OCI-LY1 (cell line): ENCODE measurements around the gene JAKMIP3.

Source experiments
- H2AFZ ChIP-seq: fragments of 200-600 bp; sonication (generic), shearing (Covaris generic); 2 replicates; pipeline ENCODE4 v1.6.0; 2014; ENCODE audit warnings: antibody characterized with exemption, mild to moderate bottlenecking, low read length
- H3F3A ChIP-seq: fragments of 200-600 bp; sonication (generic), shearing (Covaris generic); 2 replicates; pipeline ENCODE4 v1.6.0; 2014; ENCODE audit warnings: mild to moderate bottlenecking, antibody characterized with exemption, low read length, moderate library complexity; ENCODE audit not compliant: insufficient read depth
- H3K27ac ChIP-seq: fragments of 200-600 bp; sonication (generic); 2 replicates; pipeline ENCODE4 v1.5.1; 2014; ENCODE audit warnings: low read length, mixed run types, mild to moderate bottlenecking, low read depth; ENCODE audit not compliant: poor library complexity, severe bottlenecking
- H3K27me3 ChIP-seq: fragments of 200-600 bp; sonication (generic); 2 replicates; pipeline ENCODE4 v1.6.0; 2014; ENCODE audit warnings: antibody characterized with exemption, mild to moderate bottlenecking, low read length, moderate library complexity; ENCODE audit not compliant: insufficient read depth
- H3K36me3 ChIP-seq: fragments of 200-600 bp; sonication (generic); 2 replicates; pipeline ENCODE4 v1.6.1; 2014; ENCODE audit warnings: mild to moderate bottlenecking, antibody characterized with exemption, low read length, moderate library complexity, mixed read lengths; ENCODE audit not compliant: insufficient read depth
- H3K4me1 ChIP-seq: fragments of 200-600 bp; sonication (generic); 2 replicates; pipeline ENCODE4 v1.5.1; 2014; ENCODE audit warnings: mild to moderate bottlenecking, low read length, moderate library complexity; ENCODE audit not compliant: insufficient read depth, severe bottlenecking
- H3K4me2 ChIP-seq: fragments of 200-600 bp; sonication (generic), shearing (Covaris generic); 2 replicates; pipeline ENCODE4 v1.6.1; 2014; ENCODE audit warnings: low read length
- H3K4me3 ChIP-seq: fragments of 200-600 bp; sonication (generic); 2 replicates; pipeline ENCODE4 v1.5.1; 2014; ENCODE audit warnings: low read length, low read depth, mild to moderate bottlenecking, mixed read lengths; ENCODE audit not compliant: poor library complexity, severe bottlenecking
- H3K79me2 ChIP-seq: fragments of 200-600 bp; shearing (Covaris generic); 2 replicates; pipeline ENCODE4 v1.6.1; 2016; ENCODE audit warnings: mixed run types, low read length, mixed read lengths; ENCODE audit not compliant: insufficient read depth
- H3K9ac ChIP-seq: fragments of 200-600 bp; sonication (generic), shearing (Covaris generic); 2 replicates; pipeline ENCODE4 v1.6.1; 2014; ENCODE audit warnings: mild to moderate bottlenecking, low read length, mixed read lengths
- H3K9me2 ChIP-seq: fragments of 200-600 bp; sonication (generic), shearing (Covaris generic); 2 replicates; pipeline ENCODE4 v1.6.1; 2014; ENCODE audit warnings: low read depth, mild to moderate bottlenecking, low read length, mixed read lengths
- H3K9me3 ChIP-seq: fragments of 200-600 bp; shearing (Covaris generic); 2 replicates; pipeline ENCODE4 v1.6.1; 2014; ENCODE audit warnings: low read length, mixed read lengths
- H4K20me1 ChIP-seq: fragments of 200-600 bp; sonication (generic), shearing (Covaris generic); 2 replicates; pipeline ENCODE4 v1.6.0; 2016; ENCODE audit warnings: mild to moderate bottlenecking, low read length; ENCODE audit not compliant: insufficient read depth
- EZH2 ChIP-seq: fragments of 200-600 bp; sonication (generic), shearing (Covaris generic); IDR thresholded peaks from 2 replicates; pipeline ENCODE4 v1.8.0; 2017; ENCODE audit warnings: borderline replicate concordance, mixed run types, mild to moderate bottlenecking, antibody characterized with exemption, low read length, moderate library complexity, mixed read lengths
- TF ChIP-seq, protein P1 (sequence below): fragments of 200-600 bp; sonication (generic), shearing (Covaris generic); IDR thresholded peaks from 2 replicates; pipeline ENCODE4 v1.5.1; 2017; ENCODE audit warnings: mild to moderate bottlenecking, antibody characterized with exemption, low read length, moderate library complexity, mixed read lengths

The JAKMIP3 gene

DNA sequence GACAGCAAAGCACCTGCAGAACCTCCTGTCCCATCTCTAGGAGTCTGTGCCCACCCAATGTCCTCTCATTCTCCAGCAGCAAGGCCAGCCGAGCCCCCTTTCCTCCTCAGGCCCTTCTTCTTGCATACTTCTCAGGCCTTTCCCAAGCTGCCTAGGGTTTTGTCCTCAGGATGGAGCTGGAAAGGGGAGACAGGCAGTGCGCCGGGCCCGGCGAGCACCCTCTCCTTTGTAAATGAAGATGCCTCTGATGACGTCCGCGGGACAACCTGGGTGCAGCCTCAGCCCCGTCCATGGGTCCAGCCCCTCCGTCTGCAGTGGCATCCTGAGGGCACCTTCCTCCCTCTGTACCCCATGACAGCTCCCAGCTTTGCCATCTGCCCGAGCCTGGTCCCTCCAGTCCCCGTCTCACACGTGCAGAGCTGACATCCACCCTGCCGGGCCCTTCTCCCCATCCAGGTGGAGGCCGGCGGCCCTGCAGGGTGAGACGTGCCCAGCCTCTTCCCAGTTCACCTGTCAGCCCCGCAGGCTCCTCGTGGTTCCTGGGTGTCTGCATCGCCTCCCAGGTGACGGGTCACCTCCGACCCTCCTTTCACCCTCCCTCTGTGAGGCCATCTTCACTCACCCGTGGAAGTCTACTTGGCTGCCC lies 36.4 kb downstream of the JAKMIP3 start:
- no peak overlapping the region for H3K27ac ChIP-seq
- H3K4me3 ChIP-seq: no peak overlapping the region
- no peak overlapping the region for H3K9ac ChIP-seq
- no peaks in the 10 kb centered on the region for H3K4me1 ChIP-seq
- H2AFZ ChIP-seq: no peak overlapping the region
- no peaks in the 10 kb centered on the region for H3K9me3 ChIP-seq
- no peaks in the 10 kb centered on the region for H3K79me2 ChIP-seq
- H4K20me1 ChIP-seq: no peaks in the 10 kb centered on the region
- H3K4me2 ChIP-seq: no peak overlapping the region
- H3K27me3 ChIP-seq: no peaks in the 10 kb centered on the region
- H3K36me3 ChIP-seq: no peaks in the 10 kb centered on the region
- H3F3A ChIP-seq: no peaks in the 10 kb centered on the region
- H3K9me2 ChIP-seq: no peaks in the 10 kb centered on the region
- TF ChIP-seq, protein P1, sequence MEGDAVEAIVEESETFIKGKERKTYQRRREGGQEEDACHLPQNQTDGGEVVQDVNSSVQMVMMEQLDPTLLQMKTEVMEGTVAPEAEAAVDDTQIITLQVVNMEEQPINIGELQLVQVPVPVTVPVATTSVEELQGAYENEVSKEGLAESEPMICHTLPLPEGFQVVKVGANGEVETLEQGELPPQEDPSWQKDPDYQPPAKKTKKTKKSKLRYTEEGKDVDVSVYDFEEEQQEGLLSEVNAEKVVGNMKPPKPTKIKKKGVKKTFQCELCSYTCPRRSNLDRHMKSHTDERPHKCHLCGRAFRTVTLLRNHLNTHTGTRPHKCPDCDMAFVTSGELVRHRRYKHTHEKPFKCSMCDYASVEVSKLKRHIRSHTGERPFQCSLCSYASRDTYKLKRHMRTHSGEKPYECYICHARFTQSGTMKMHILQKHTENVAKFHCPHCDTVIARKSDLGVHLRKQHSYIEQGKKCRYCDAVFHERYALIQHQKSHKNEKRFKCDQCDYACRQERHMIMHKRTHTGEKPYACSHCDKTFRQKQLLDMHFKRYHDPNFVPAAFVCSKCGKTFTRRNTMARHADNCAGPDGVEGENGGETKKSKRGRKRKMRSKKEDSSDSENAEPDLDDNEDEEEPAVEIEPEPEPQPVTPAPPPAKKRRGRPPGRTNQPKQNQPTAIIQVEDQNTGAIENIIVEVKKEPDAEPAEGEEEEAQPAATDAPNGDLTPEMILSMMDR: no peak
- TF ChIP-seq EZH2: no peak

DNA sequence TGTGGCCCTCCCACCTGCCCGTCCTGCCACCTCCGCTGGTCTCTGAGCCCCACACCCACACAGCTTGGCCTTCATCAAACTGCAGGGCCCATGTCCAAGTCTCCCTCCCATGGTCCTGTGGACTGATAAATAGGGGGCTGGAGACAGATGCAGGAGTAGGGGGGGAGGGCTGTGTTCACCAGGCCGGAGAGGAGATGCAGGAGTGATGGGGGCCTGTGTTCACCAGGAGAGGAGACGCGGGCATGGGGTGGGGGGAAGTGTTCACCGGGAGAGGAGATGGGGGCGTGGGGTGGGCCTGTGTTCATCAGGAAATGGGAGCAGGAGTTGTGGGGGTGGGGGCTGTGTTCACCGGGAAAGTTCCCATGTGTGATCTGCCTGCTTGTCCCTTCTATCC lies 37.0 kb downstream of the JAKMIP3 start:
- H3F3A ChIP-seq: no peaks in the 10 kb centered on the region
- TF ChIP-seq, protein P1: no peak
- TF ChIP-seq EZH2: no peak
- H3K4me1 ChIP-seq: no peaks in the 10 kb centered on the region
- H3K9me3 ChIP-seq: no peaks in the 10 kb centered on the region
- H4K20me1 ChIP-seq: no peaks in the 10 kb centered on the region
- no peaks in the 10 kb centered on the region for H3K79me2 ChIP-seq
- H3K4me3 ChIP-seq: no peak overlapping the region
- H3K9ac ChIP-seq: no peak overlapping the region
- no peak overlapping the region for H3K4me2 ChIP-seq
- H3K27ac ChIP-seq: no peak overlapping the region
- no peak overlapping the region for H2AFZ ChIP-seq
- no peaks in the 10 kb centered on the region for H3K9me2 ChIP-seq
- no peaks in the 10 kb centered on the region for H3K27me3 ChIP-seq
- no peaks in the 10 kb centered on the region for H3K36me3 ChIP-seq

DNA sequence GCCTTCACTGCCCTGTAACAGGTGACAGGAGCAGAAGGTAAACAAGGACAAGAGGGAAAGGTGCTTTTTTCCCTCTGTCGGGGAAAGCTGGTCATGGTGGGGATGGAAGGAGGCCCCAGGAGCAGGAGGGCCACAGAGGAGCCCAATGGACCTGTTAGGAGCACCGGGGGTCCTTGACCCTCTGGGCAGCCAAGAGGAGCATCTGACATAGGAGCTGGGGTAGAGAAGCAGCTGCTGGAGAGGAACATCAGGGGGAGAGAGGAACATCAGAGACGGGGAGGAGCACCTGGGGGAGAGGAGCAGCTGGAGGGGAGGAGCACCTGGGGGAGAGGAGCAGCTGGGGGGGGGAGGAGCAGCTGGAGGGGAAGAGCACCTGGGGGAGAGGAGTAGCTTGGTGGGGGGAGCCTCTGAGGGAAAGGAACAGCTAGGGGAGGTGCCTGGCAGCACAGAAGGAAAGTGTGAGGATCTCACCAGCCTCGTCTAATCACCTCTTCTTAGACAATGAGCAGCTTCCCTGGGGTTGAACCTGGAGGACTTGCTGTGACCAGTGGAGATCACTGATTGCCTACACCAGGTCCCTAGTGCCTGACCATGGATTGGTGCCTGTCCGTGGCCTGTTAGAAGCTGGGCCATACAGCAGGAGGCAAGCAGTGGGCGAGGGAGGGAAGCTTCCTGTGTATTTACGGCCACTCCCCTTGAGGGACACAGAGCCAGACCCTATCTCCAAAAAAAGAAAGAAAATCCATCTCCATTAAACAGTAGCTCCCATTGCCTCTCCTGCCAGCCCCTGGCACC lies 37.6 kb downstream of the JAKMIP3 start:
- H3K4me3 ChIP-seq: no peak overlapping the region

More for the DNA sequence above, 37.6 kb downstream of the JAKMIP3 start:
- no peaks in the 10 kb centered on the region for H3K4me1 ChIP-seq
- H2AFZ ChIP-seq: no peak overlapping the region
- no peaks in the 10 kb centered on the region for H3K27me3 ChIP-seq
- no peaks in the 10 kb centered on the region for H3K79me2 ChIP-seq
- no peak overlapping the region for H3K9ac ChIP-seq
- H3K4me2 ChIP-seq: no peak overlapping the region
- no peaks in the 10 kb centered on the region for H3F3A ChIP-seq
- no peak overlapping the region for H3K27ac ChIP-seq
- no peaks in the 10 kb centered on the region for H3K9me3 ChIP-seq
- H3K36me3 ChIP-seq: no peaks in the 10 kb centered on the region
- H3K9me2 ChIP-seq: no peaks in the 10 kb centered on the region
- no peaks in the 10 kb centered on the region for H4K20me1 ChIP-seq
- TF ChIP-seq, protein P1: no peak
- TF ChIP-seq EZH2: no peak
